MM.1S (cell line): ENCODE measurements around the gene NTRK3.

Experiments used
- DNase-seq: peaks from one replicate; pipeline ENCODE4 v3.0.0-alpha.2; 2015
- H2AFZ ChIP-seq: fragments of 300-600 bp; sonication (generic); 2 replicates; pipeline ENCODE4 v1.6.0; 2016; ENCODE audit warnings: antibody characterized with exemption, low read length
- H3F3A ChIP-seq: fragments of 300-600 bp; sonication (generic); 2 replicates; pipeline ENCODE4 v1.6.1; 2016; ENCODE audit warnings: mild to moderate bottlenecking, antibody characterized with exemption, low read length, moderate library complexity, mixed read lengths; ENCODE audit not compliant: insufficient read depth
- H3K27ac ChIP-seq: fragments of 300-600 bp; sonication (generic); 2 replicates; pipeline ENCODE4 v1.5.1; 2016; ENCODE audit warnings: mild to moderate bottlenecking, low read length
- H3K27me3 ChIP-seq: fragments of 300-600 bp; sonication (generic); replicated peaks from 2 replicates; pipeline ENCODE4 v1.6.0; 2016; ENCODE audit warnings: low read length; ENCODE audit not compliant: insufficient read depth
- H3K36me3 ChIP-seq: fragments of 300-600 bp; sonication (generic); replicated peaks from 2 replicates; pipeline ENCODE4 v1.6.1; 2016; ENCODE audit warnings: mild to moderate bottlenecking, low read length, mixed read lengths; ENCODE audit not compliant: insufficient read depth
- H3K4me1 ChIP-seq: fragments of 300-600 bp; sonication (generic); 2 replicates; pipeline ENCODE4 v1.6.1; 2016; ENCODE audit warnings: low read length, mixed read lengths
- H3K4me2 ChIP-seq: fragments of 300-600 bp; sonication (generic); 2 replicates; pipeline ENCODE4 v1.6.0; 2016; ENCODE audit warnings: low read depth, low read length
- H3K4me3 ChIP-seq: fragments of 300-600 bp; sonication (generic); 2 replicates; pipeline ENCODE4 v1.5.1; 2016; ENCODE audit warnings: low read length, mixed read lengths
- H3K79me2 ChIP-seq: fragments of 300-600 bp; sonication (generic); 2 replicates; pipeline ENCODE4 v1.6.1; 2016; ENCODE audit warnings: mixed run types, low read length, mixed read lengths
- H3K9ac ChIP-seq: fragments of 300-600 bp; sonication (generic); 2 replicates; pipeline ENCODE4 v1.6.1; 2016; ENCODE audit warnings: low read length, mixed read lengths
- H3K9me2 ChIP-seq: fragments of 300-600 bp; sonication (generic); replicated peaks from 2 replicates; pipeline ENCODE4 v1.6.1; 2016; ENCODE audit warnings: mild to moderate bottlenecking, low read length, mixed read lengths; ENCODE audit not compliant: insufficient read depth
- H3K9me3 ChIP-seq: fragments of 300-600 bp; sonication (generic); replicated peaks from 2 replicates; pipeline ENCODE4 v1.6.1; 2016; ENCODE audit warnings: mild to moderate bottlenecking, low read length, mixed read lengths; ENCODE audit not compliant: insufficient read depth
- H4K20me1 ChIP-seq: fragments of 300-600 bp; sonication (generic); 2 replicates; pipeline ENCODE4 v1.6.1; 2016; ENCODE audit warnings: mild to moderate bottlenecking, low read length, moderate library complexity, mixed read lengths; ENCODE audit not compliant: insufficient read depth
- CTCF ChIP-seq: fragments of 300-600 bp; sonication (generic); IDR thresholded peaks from 2 replicates; pipeline ENCODE4 v1.5.1; 2016; ENCODE audit warnings: antibody characterized with exemption, low read length, mixed read lengths
- EZH2 ChIP-seq: fragments of 300-600 bp; sonication (generic); optimal IDR thresholded peaks from 2 replicates; pipeline ENCODE3; 2017; ENCODE audit warnings: low read depth, mild to moderate bottlenecking, antibody characterized with exemption, low read length, mixed read lengths
- EZH2phosphoT487 ChIP-seq: fragments of 300-600 bp; sonication (generic); IDR thresholded peaks from 2 replicates; pipeline ENCODE4 v1.6.1; 2018; ENCODE audit warnings: antibody characterized with exemption, low read length

Gene NTRK3

GRCh38 chr15:88016406-88016805, 240.1 kb downstream of the NTRK3 start:
- H3K36me3 ChIP-seq, result no peaks in the 10 kb centered on the region
- H3K27ac ChIP-seq, result no peak overlapping the region
- H3K9ac ChIP-seq, result no peak overlapping the region
- TF ChIP-seq EZH2phosphoT487 (no peak), CTCF (no peak), EZH2 (no peak)
- H3F3A ChIP-seq, result no peaks in the 10 kb centered on the region
- no peaks in the 10 kb centered on the region for H3K4me1 ChIP-seq
- no peaks in the 10 kb centered on the region for H3K9me2 ChIP-seq
- H2AFZ ChIP-seq, result no peak overlapping the region
- no peaks in the 10 kb centered on the region for H3K79me2 ChIP-seq
- H3K4me3 ChIP-seq, result no peak overlapping the region
- H4K20me1 ChIP-seq, result no peaks in the 10 kb centered on the region
- no peak for DNase-seq
- no peaks in the 10 kb centered on the region for H3K9me3 ChIP-seq
- H3K27me3 ChIP-seq, result no peaks in the 10 kb centered on the region
- no peak overlapping the region for H3K4me2 ChIP-seq

- no peaks in the 10 kb centered on the region for H3F3A ChIP-seq
- H3K4me3 ChIP-seq, result no peak overlapping the region
- H3K27ac ChIP-seq, result no peak overlapping the region
- no peak overlapping the region for H2AFZ ChIP-seq
- no peaks in the 10 kb centered on the region for H3K27me3 ChIP-seq
- H3K36me3 ChIP-seq, result no peaks in the 10 kb centered on the region
- H3K4me1 ChIP-seq, result no peaks in the 10 kb centered on the region
- H3K9me2 ChIP-seq, result no peaks in the 10 kb centered on the region
- H3K9ac ChIP-seq, result no peak overlapping the region
- no peak overlapping the region for H3K4me2 ChIP-seq
- no peak for DNase-seq
- TF ChIP-seq CTCF (no peak), EZH2phosphoT487 (no peak), EZH2 (no peak)
- no peaks in the 10 kb centered on the region for H3K9me3 ChIP-seq
- no peaks in the 10 kb centered on the region for H4K20me1 ChIP-seq
- H3K79me2 ChIP-seq, result no peaks in the 10 kb centered on the region
Measured at GRCh38 chr15:88015228-88015860, 241.2 kb downstream of the NTRK3 start.

GRCh38 chr15:88014454-88015160, 241.9 kb downstream of the NTRK3 start:
- no peaks in the 10 kb centered on the region for H3K9me3 ChIP-seq
- no peaks in the 10 kb centered on the region for H3F3A ChIP-seq
- H3K4me3 ChIP-seq, result no peak overlapping the region
- no peak overlapping the region for H3K9ac ChIP-seq
- no peaks in the 10 kb centered on the region for H3K36me3 ChIP-seq
- no peak overlapping the region for H3K4me2 ChIP-seq
- H3K9me2 ChIP-seq, result no peaks in the 10 kb centered on the region
- H3K27ac ChIP-seq, result no peak overlapping the region
- H3K4me1 ChIP-seq, result no peaks in the 10 kb centered on the region
- no peaks in the 10 kb centered on the region for H3K27me3 ChIP-seq
- DNase-seq, result no peak
- no peak for TF ChIP-seq EZH2phosphoT487
- no peak for TF ChIP-seq EZH2
- no peak for TF ChIP-seq CTCF
- H4K20me1 ChIP-seq, result no peaks in the 10 kb centered on the region
- no peak overlapping the region for H2AFZ ChIP-seq
- no peaks in the 10 kb centered on the region for H3K79me2 ChIP-seq
